Keratinocyte (primary cell): Measurements from ENCODE around the gene EVI5L. TPM values are rescaled to one million over a fixed set of nuclear protein-coding genes. Genes with fewer than 3 reads are reported as not detected.
A peak's percentile ranks its signal among the peaks of the same experiment; 100 is the strongest.

ENCODE experiments used
- DNase-seq: peaks from one replicate; pipeline ENCODE4 v3.0.0-alpha.2; 2011; ENCODE audit warnings: low read depth, missing footprints, low spot score
- FAIRE-seq: peaks from 2 replicates; lab custom pipeline; 2011; peaks lifted over from hg19 to GRCh38; lab: Jason Lieb, UNC
- H2AFZ ChIP-seq: 2 replicates; pipeline ENCODE4 v1.6.0; 2012; ENCODE audit warnings: low read length, control low read depth, inconsistent platforms; ENCODE audit not compliant: control insufficient read depth
- H3K27ac ChIP-seq: 2 replicates; pipeline ENCODE4 v1.5.1; 2011; ENCODE audit warnings: low read length; ENCODE audit not compliant: control insufficient read depth, insufficient read depth
- H3K27me3 ChIP-seq: 3 replicates; pipeline ENCODE4 v1.6.0; 2011; ENCODE audit warnings: low read length; ENCODE audit not compliant: control insufficient read depth, insufficient read depth; ENCODE audit errors: extremely low read depth
- H3K36me3 ChIP-seq, 2 experiments: 2 replicates in 1 of 2; 3 replicates in 1 of 2; pipeline ENCODE4 v1.5.1; 2011; ENCODE audit warnings: low read length in 2 of 2, mild to moderate bottlenecking in 1 of 2; ENCODE audit not compliant: control insufficient read depth in 2 of 2, insufficient read depth in 2 of 2; ENCODE audit errors: extremely low read depth in 1 of 2
- H3K4me1 ChIP-seq: 3 replicates; pipeline ENCODE4 v1.5.1; 2011; ENCODE audit warnings: low read length; ENCODE audit not compliant: control insufficient read depth, insufficient read depth; ENCODE audit errors: extremely low read depth
- H3K4me2 ChIP-seq: 3 replicates; pipeline ENCODE4 v1.6.0; 2011; ENCODE audit warnings: low read depth, low read length; ENCODE audit not compliant: control insufficient read depth, insufficient read depth; ENCODE audit errors: extremely low read depth
- H3K4me3 ChIP-seq, 3 experiments: fragments of 200-600 bp in 1 of 3; sonication (generic) in 1 of 3; 2 replicates in 2 of 3; 3 replicates in 1 of 3; pipeline ENCODE4 v1.5.1; 2011 to 2016; ENCODE audit warnings: low read length in 3 of 3, mild to moderate bottlenecking in 3 of 3, control low read depth in 2 of 3, inconsistent platforms in 1 of 3, low read depth in 1 of 3, mixed read lengths in 1 of 3, mixed run types in 1 of 3, moderate library complexity in 1 of 3; ENCODE audit not compliant: control insufficient read depth in 2 of 3, insufficient read depth in 2 of 3; ENCODE audit errors: extremely low read depth in 1 of 3
- H3K79me2 ChIP-seq: 2 replicates; pipeline ENCODE4 v1.6.0; 2012; ENCODE audit warnings: low read length; ENCODE audit not compliant: control insufficient read depth, insufficient read depth
- H3K9ac ChIP-seq: 3 replicates; pipeline ENCODE4 v1.6.0; 2011; ENCODE audit warnings: low read length; ENCODE audit not compliant: control insufficient read depth, insufficient read depth; ENCODE audit errors: extremely low read depth
- H3K9me1 ChIP-seq: 3 replicates; pipeline ENCODE4 v1.6.0; 2011; ENCODE audit warnings: low read length; ENCODE audit not compliant: control insufficient read depth, insufficient read depth; ENCODE audit errors: extremely low read depth
- H3K9me3 ChIP-seq: 2 replicates; pipeline ENCODE4 v1.5.1; 2012; ENCODE audit warnings: low read depth, low read length; ENCODE audit not compliant: control insufficient read depth
- H4K20me1 ChIP-seq: 3 replicates; pipeline ENCODE4 v1.6.0; 2011; ENCODE audit warnings: low read length; ENCODE audit not compliant: control insufficient read depth, insufficient read depth; ENCODE audit errors: extremely low read depth
- CTCF ChIP-seq, 3 experiments: IDR thresholded peaks in 1 of 3; conservative IDR thresholded peaks in 1 of 3; optimal IDR thresholded peaks in 1 of 3; 2 replicates in 2 of 3; 3 replicates in 1 of 3; pipeline versions ENCODE3 to v1.5.1; 2011; ENCODE audit warnings: low read length in 3 of 3, mild to moderate bottlenecking in 3 of 3, moderate library complexity in 2 of 3, control low read depth in 1 of 3, inconsistent platforms in 1 of 3; ENCODE audit not compliant: insufficient read depth in 2 of 3; ENCODE audit errors: extremely low read depth in 1 of 3
- EZH2 ChIP-seq: IDR thresholded peaks from one replicate; pipeline ENCODE4 v1.6.1; 2012; ENCODE audit warnings: inconsistent platforms, mild to moderate bottlenecking, low read length, moderate library complexity
- dilution Hi-C: fragments of 300-500 bp; cut with MboI; formaldehyde crosslinking; loops from one replicate; pipeline ENCODE4 v1.7.0; 2020; ENCODE audit warnings: low sequenced_read_pairs; ENCODE audit not compliant: extremely low pct_ligation_motif_present
- polyA plus RNA-seq, 5 experiments: library from polyadenylated mRNA; depleted of rRNA in 3 of 5; stranded (reverse) in 3 of 5; stranded (forward) in 1 of 5; unstranded in 1 of 5; fragments of >200 nt; gene quantifications; 1 replicate in 1 of 5; 2 replicates in 3 of 5; 3 replicates in 1 of 5; pipeline versions ENCODE4 v1.2.1 to v1.2.3, GENCODE V29; 2011 to 2012; ENCODE audit warnings: missing spikeins in 2 of 5, low read depth in 1 of 5, low replicate concordance in 1 of 5

EVI5L gene
- polyA plus RNA-seq, 1 donor (not counting 4 experiments of a cell fraction or from before 2014, with no cell fraction given), result 7.5 TPM

DNA sequence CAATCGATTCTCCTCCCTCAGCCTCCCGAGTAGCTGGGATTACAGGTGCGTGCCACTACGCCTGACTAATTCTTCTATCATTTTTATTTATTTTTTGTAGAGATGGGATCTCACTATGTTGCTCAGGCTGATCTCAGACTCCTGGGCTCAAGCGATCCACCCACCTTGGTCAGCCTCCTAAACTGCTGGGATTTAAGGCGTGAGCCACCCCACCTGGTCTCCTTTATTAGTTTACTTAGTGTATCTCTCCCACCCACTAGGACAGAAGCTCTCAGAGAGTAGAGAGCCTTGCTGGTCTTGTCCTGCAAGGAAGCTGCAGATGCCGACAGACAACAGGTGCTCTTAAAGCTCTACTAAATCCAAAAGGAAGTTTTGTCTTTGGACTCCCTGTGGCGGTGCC lies 55.8 kb downstream of the EVI5L start:
- Histone ChIP-seq H3K9me1 (no peaks in the 10 kb centered on the region), H3K4me3 (no peak overlapping the region), H3K79me2 (peaks cover 9% of the 10 kb centered on the region), H3K4me2 (no peak overlapping the region), H3K27me3 (no peaks in the 10 kb centered on the region), H3K9ac (no peak overlapping the region), H3K9me3 (no peaks in the 10 kb centered on the region), H2AFZ (no peak overlapping the region), H4K20me1 (no peaks in the 10 kb centered on the region), H3K36me3 (peaks cover 0 to 2% of the 10 kb centered on the region in 2 experiments), H3K27ac (no peak overlapping the region), H3K4me1 (peaks cover 10% of the 10 kb centered on the region)
- FAIRE-seq, result no peak
- no peak for DNase-seq
- TF ChIP-seq CTCF (optimal IDR thresholded peaks at IDR 0.05 in 1 of 3, IDR thresholded peaks at IDR 0.05 in 1 of 3, conservative IDR thresholded peaks at IDR 0.05 in 1 of 3; ENCODE audit: extremely low read depth in 1 of 3, insufficient read depth in 2 of 3, low read length in 3 of 3) (no peak), EZH2 (no peak)
- dilution Hi-C loops, result no loop called here

GRCh38 chr19:7887408-7888144 lies 57.6 kb downstream of the EVI5L start:
- TF ChIP-seq CTCF (optimal IDR thresholded peaks at IDR 0.05 in 1 of 3, IDR thresholded peaks at IDR 0.05 in 1 of 3, conservative IDR thresholded peaks at IDR 0.05 in 1 of 3; ENCODE audit: extremely low read depth in 1 of 3, insufficient read depth in 2 of 3, low read length in 3 of 3) (no peak), EZH2 (no peak)
- FAIRE-seq (no peak), DNase-seq (no peak)
- H3K4me3 ChIP-seq, result no peak overlapping the region
- no peaks in the 10 kb centered on the region for H3K27me3 ChIP-seq
- H3K9me3 ChIP-seq, result no peaks in the 10 kb centered on the region
- H3K36me3 ChIP-seq, result peaks cover 0 to 2% of the 10 kb centered on the region in 2 experiments
- peak overlapping the region; percentile 88 for H3K9ac ChIP-seq
- H4K20me1 ChIP-seq, result no peaks in the 10 kb centered on the region
- no peak overlapping the region for H3K27ac ChIP-seq
- H3K9me1 ChIP-seq, result no peaks in the 10 kb centered on the region
- dilution Hi-C loops, result no loop called here
- H2AFZ ChIP-seq, result no peak overlapping the region
- peaks cover 10% of the 10 kb centered on the region for H3K4me1 ChIP-seq
- H3K4me2 ChIP-seq, result peak overlapping the region; percentile 98
- peaks cover 14% of the 10 kb centered on the region for H3K79me2 ChIP-seq
